LHCN-M2 (cell line): Measurements from ENCODE around the gene KCNN3. TPM values are rescaled to one million over a fixed set of nuclear protein-coding genes. Genes with fewer than 3 reads are reported as not detected.

Experiments used
- DNase-seq: peaks from one replicate; pipeline ENCODE4 v3.0.0-alpha.2; 2012; ENCODE audit warnings: low read depth
- total RNA-seq: library from RNA; depleted of rRNA; stranded (reverse); fragments of >200 nt; gene quantifications from 2 replicates; pipeline ENCODE4 v1.2.3, GENCODE V29; 2014

The KCNN3 gene
- total RNA-seq, 1 experiment from 2014 or later, result 2.8 TPM

DNA sequence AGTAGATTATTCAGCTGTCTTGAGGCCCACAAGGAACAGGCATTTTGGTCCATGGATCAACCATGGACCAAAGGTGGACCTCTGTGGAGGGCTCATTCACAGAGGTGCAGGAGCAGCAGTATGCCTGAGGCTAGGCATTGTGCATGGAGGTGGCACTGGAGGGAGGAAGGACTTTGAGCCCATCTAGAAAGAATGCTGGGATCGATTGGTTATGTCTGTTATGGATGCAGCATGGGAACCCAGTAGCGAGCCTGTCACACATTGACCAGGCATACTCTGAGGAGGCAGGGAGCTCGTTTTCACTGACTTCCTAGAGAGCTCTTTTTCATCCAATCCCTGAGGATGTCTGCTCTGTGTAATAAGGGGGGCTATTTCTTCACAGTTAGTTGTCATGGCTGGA, 75.5 kb downstream of the KCNN3 start:
- no peak for DNase-seq

GRCh38 chr1:154793685-154794084, 76.4 kb downstream of the KCNN3 start:
- DNase-seq, result no peak

- DNase-seq, result no peak
Observed at GRCh38 chr1:154792899-154793298, 77.2 kb downstream of the KCNN3 start.

DNA sequence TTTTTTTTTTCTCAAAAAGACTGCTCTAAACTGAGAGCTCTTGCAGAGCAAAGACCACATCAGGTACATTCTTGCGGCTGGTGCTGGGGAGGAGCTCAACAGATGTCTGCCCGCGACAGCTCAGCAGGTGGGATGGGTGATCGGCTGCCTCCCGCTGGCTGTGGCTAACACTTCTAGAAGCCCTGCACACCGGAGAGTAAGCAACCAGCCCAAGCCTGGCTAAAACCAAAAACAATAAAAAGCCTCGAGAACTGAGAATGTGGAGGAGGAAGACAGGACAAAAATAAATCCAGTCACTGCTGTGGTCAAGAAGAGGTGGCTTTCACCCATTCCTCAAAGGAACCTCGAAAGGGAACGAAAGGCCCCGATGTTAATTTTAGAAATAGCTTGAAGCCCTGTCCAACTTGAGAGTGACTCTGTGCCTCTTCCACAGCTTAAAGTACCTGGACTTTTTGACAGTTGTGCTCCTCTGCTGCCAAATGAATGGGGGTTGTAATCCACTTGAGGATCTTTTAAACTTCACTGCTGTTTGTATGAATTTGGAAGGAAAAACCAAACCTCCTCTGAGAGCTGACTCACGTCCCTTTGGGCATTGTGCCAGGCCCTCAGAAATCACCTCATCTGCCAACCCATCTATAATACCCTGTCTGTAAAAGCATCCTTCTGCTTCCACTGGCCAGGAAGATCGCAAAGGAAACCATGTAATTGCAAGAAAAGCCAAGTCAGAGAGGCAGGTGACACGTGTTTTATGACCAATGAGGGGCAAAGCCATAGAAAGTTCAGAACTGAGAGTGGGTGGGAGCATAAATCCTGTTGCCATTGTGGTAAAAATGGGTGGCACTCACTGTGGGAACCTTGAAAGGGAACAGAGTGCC, 78.6 kb downstream of the KCNN3 start:
- peak; percentile 81 for DNase-seq

DNA sequence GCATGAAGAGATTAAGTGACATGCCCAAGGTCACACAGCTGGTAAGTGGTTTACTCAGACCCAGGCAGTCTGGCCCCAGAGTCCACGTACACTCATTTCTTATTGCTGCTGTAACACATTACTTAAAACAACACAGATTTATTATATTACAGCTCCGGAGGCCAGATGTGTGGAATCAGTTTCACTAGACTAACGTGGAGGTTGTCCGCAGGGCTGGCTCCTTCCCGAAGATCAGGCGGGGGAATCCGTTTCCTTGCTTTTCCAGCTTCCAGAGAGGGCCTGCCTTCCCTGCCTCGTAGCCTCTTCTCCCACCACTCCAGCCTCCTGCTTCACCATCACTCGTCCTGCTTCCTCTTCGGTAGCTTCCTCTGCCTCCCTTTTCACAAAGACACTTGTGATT, 81.2 kb downstream of the KCNN3 start:
- DNase-seq, result no peak

DNA sequence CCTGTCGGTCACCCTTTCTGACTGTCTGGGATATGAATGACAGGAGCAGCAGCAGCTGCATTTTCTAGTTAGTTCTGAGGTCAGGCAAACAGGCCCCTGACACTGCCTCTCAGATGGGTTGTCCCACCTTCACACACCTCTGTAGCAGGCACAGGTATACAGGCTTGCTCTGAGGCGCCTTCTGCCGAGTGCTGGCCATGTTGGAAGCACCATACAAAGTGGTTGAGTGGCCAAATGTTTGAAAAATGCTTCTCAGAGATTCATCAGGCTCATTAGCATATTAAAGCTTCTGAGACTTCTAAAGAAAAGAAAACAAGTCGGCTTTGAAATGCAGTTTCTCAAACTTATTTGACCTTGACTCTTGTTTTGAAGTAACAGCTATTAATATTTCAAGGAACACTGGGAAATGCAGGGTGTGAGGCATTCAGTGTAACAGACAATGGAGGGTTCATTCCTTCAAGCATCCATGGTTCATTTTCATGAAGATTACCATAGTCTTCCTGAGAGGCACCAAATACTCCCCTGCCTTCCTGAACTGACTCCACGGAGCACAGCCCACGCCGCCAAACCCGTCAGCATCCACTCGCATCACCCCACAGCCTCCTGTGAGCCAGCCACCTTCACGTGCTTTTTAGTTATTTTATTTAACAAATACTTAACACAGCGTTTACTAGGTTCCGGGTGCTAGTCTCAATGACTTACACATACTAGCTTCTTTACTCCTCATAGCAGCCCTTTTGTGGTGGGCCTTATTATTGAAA, 81.8 kb downstream of the KCNN3 start:
- no peak for DNase-seq

GRCh38 chr1:154786804-154787570, 83.1 kb downstream of the KCNN3 start:
- no peak for DNase-seq

DNA sequence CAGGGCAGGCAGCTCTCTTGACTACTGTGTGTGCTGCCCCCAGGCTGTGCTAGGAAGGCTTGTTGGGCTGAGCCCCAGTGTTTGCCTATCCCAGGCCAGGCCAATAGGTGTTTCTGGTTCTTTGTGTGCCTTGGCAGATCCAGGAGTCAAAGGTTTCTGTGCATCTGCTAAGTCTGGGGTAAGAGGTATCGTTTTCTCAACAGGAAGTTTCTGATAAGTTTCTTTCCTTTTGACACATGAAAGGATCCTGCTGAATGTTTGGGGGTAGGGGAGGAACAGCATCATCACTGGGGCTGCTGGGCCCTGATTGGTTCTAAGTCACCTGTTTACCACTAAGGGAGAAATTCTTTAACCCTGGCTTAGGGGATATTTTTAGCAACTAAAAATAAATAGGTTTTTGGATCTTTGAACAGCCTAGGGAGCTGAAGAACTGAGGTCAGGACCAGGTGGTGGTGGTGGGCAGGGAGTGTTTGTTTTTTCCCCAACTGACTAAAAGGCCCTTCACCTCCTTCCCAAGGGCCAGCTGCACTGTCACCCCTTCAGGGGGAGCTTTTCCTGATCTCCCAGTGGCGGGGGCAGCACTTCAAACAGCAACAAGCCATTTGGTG, 85.1 kb downstream of the KCNN3 start:
- DNase-seq, result no peak

GRCh38 chr1:154784416-154784815, 85.7 kb downstream of the KCNN3 start:
- no peak for DNase-seq

- no peak for DNase-seq
Observed at GRCh38 chr1:154783976-154784375, 86.1 kb downstream of the KCNN3 start.

GRCh38 chr1:154780541-154780940, 89.5 kb downstream of the KCNN3 start:
- DNase-seq, result no peak

DNA sequence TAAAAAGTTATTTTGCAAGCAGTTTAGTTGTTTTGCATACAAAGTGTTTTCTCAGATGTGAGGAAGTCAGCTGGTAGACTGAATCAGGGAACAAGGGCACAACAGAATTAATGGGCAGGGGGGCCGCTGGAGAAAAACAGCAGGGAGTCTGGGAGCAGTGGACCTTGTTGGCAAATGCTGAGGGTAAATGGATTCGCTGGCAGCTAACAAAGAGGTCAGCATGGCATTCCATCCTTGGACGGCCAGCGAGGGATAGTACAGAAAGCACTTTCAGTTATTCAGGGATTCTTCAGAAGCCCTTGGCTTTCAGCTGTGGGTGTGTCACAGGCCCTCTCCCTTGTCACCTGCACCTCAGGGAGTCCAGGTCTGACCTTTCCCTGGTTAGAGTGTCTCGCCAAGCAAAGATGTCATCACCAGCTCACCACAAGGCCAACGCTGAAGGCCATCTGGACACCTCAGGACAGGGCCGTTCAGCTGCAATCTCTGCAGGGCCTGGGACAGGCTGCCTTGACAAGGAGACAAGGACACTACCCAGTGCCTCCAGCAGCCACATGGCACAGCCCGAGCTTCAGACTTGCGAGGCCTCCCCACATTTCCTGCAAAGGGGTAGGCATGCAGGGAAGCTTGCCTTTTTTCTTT, 90.4 kb downstream of the KCNN3 start:
- DNase-seq, result no peak

DNA sequence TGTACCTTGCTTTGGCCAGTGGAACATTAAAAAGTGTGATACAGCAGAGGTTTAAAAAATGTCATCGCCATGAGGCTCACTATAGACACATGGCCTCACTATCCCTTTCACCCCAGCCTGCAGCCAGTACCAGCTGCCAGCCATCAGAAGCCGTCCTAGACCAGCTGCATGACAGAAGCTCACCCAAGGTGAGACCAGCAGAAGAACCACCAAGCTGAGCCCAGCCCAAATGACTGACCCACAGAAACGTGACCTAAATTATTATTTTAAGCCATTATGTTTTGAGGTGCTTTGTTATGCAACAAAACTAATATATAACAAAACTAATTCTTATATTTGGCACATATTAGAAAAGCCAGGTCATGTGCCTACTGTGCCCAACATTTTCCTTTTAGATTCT, 91.1 kb downstream of the KCNN3 start:
- no peak for DNase-seq

DNA sequence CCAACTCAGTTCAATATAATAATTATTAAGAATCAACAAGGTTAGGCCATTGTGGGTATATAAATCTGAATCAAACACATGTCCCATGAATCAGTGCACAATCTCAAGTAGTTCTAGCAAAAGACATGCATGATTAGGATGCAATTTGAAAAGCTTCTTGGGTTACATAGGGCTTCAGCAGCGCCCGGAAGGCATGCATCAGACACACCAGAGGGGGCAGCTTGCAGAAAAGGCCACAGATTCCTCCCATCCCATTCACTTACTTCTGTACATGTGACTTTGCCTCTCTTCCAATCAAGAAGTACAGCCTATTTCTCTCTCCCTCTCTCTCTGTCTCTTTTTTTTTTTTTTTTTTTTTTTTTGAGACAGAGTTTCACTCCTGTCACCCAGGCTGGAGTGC, 91.8 kb downstream of the KCNN3 start:
- DNase-seq, result no peak

- DNase-seq, result no peak
Observed at GRCh38 chr1:154777781-154778180, 92.3 kb downstream of the KCNN3 start.

DNA sequence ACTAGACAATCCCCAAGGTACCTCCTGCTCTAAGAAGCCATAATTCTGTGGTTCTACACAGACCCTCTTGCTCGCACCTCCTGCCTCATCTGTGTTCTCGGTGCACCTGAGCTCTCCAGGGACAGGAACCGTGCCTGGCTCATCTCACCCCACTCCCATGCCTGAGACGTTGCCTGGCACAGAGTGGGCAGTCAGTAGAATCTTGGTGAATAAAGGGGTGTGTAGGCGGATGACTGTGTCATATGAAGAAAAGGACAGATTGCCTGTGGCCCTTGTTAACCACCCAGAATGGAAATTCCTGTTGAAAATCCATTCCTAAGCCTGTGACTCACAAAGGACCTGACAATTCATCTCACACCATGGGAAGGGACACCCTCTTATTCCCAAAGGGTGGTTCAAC, 92.9 kb downstream of the KCNN3 start:
- DNase-seq, result no peak

- no peak for DNase-seq
Observed at GRCh38 chr1:154775621-154776605, 94.2 kb downstream of the KCNN3 start.

- DNase-seq, result no peak
Observed at GRCh38 chr1:154774175-154774855, 95.8 kb downstream of the KCNN3 start.

DNA sequence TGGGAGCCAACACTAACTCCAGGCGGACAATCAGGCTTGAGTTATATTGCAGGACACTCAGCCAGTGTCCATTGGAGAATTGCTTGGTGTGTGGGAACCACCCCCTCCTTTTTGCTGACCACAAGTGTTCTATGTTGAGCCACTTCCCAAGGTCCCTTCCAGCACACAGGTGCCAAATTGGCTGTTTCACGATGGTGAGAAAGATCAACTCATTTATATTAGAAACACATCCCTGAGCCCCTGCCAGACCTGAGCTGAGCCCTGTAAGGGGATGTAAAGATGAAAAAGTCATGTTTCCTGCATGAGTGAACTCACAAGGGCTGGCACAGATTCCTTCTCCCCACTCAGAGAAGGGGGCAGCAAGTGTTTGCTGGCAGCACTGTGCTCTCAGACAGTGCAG, 96.5 kb downstream of the KCNN3 start:
- DNase-seq, result no peak
